Stimulated activated naive B cell treated with anti-CD40 and anti-IgM and Interleukin-4, amounts not matched to agents 10 μg/mL and 1 μg/mL and 100 μg/mL, for 72 hours (primary cell): ENCODE data around the gene EIF4G2.
"Not testable (repeated sequence)": the region's sequence is repeated elsewhere in the genome, so short reads cannot be mapped to it uniquely, and the experiment has no call there.

Source experiments
- ATAC-seq, 2 donors: fragments of 150-1000 bp; cut with Tn5 transposase; replicated peaks; 2 replicates each; pipeline ENCODE4 v1.10.0; 2021; ENCODE audit warnings: moderate library complexity in 1 of 2
- DNase-seq: peaks from one replicate; pipeline ENCODE4 v3.0.0; 2021
- H3K27ac Mint-ChIP-seq: one replicate; pipeline ENCODE4 v1.8.0; 2022; ENCODE audit warnings: mild to moderate bottlenecking, mixed read lengths
- H3K27me3 Mint-ChIP-seq, 2 donors: one replicate each; pipeline ENCODE4 v1.8.0; 2022; ENCODE audit warnings: mixed read lengths in 2 of 2
- H3K36me3 Mint-ChIP-seq, 2 donors: one replicate each; pipeline ENCODE4 v1.8.0; 2022; ENCODE audit warnings: mixed read lengths in 2 of 2, mild to moderate bottlenecking in 1 of 2
- H3K4me1 Mint-ChIP-seq, 2 donors: one replicate each; pipeline ENCODE4 v1.8.0; 2022; ENCODE audit warnings: mixed read lengths in 2 of 2, mild to moderate bottlenecking in 1 of 2
- H3K4me3 Mint-ChIP-seq, 2 donors: one replicate each; pipeline ENCODE4 v1.8.0; 2022; ENCODE audit warnings: mild to moderate bottlenecking in 2 of 2, mixed read lengths in 2 of 2, moderate library complexity in 1 of 2
- H3K9me3 Mint-ChIP-seq, 2 donors: one replicate each; pipeline ENCODE4 v1.8.0; 2022; ENCODE audit warnings: mixed read lengths in 2 of 2, mild to moderate bottlenecking in 1 of 2

The EIF4G2 gene

DNA sequence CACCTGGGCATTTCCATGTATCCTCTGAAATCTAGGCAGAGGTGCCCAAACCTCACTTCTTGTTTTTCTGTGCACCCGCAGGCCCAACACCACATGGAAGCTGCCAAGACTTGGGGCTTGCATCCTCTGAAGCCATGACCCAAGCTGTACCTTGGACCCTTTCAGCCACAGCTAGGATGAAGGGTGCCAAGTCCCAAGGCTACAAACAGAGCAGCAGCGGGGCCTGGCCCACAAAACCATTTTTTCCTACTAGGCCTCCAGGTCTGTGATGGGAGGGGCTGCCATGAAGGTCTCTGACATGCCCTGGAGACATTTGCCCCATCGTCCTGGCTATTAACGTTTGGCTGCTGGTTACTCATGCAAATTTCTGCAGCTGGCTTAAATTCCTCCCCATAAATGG is 20.4 kb upstream of the EIF4G2 start:
- Mint-ChIP-seq H3K9me3 (no peaks in the 10 kb centered on the region), H3K4me1 (peaks cover 11 to 17% of the 10 kb centered on the region in 2 donors), H3K36me3 (peaks cover 4 to 9% of the 10 kb centered on the region in 2 donors), H3K4me3 (no peak overlapping the region), H3K27me3 (no peaks in the 10 kb centered on the region), H3K27ac (peak overlapping the region; percentile 20)
- ATAC-seq = no peak
- DNase-seq = no peak

DNA sequence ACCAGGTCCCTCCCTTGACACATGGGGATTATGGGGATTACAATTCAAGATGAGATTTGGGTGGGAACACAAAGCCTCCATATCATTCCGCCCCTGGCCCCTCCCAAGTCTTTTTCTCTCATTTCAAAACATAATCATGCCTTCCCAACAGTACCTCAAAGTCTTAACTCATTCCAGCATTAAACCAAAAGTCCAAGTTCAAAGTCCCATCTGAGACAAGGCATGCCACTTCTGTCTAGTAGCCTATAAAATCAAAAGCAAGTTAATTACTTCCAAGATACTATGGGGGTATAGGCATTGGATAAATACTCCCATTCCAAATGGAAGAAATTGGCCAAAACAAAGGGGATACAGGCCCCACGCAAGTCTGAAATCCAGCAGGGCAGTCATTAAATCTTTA is 19.7 kb upstream of the EIF4G2 start:
- H3K9me3 Mint-ChIP-seq = no peaks in the 10 kb centered on the region
- H3K36me3 Mint-ChIP-seq = peaks cover 4 to 9% of the 10 kb centered on the region in 2 donors
- H3K4me1 Mint-ChIP-seq = peaks cover 15 to 24% of the 10 kb centered on the region in 2 donors
- no peak overlapping the region for H3K27ac Mint-ChIP-seq
- no peak for ATAC-seq
- H3K27me3 Mint-ChIP-seq = no peaks in the 10 kb centered on the region
- DNase-seq = no peak
- no peak overlapping the region for H3K4me3 Mint-ChIP-seq

DNA sequence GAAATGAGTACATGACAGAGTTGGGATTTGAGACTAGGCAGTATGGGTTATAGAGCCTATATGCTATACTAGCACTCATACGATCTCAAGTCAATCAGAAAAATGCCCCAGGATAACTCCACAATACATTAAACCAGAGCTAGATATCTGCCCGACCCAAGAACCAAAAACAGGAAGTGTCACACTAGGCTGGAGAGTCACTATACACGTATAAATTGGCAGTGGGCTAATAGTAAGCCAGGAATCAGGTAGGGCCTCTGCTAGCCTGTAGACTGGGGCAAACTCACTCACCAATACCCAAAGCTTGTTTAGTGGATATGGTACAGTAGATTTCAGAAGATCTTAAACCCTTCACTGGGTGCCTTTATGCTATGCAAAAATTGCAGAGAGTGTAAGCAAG is 16.2 kb upstream of the EIF4G2 start:
- Mint-ChIP-seq H3K27me3 (no peaks in the 10 kb centered on the region), H3K9me3 (no peaks in the 10 kb centered on the region), H3K4me1 (peaks cover 20 to 29% of the 10 kb centered on the region in 2 donors), H3K27ac (peak overlapping the region; percentile 61), H3K36me3 (peaks cover 3 to 19% of the 10 kb centered on the region in 2 donors), H3K4me3 (peak overlapping the region; percentile 25 to 73)
- ATAC-seq (peak; percentile 96 to 97), DNase-seq (peak; percentile 6)

DNA sequence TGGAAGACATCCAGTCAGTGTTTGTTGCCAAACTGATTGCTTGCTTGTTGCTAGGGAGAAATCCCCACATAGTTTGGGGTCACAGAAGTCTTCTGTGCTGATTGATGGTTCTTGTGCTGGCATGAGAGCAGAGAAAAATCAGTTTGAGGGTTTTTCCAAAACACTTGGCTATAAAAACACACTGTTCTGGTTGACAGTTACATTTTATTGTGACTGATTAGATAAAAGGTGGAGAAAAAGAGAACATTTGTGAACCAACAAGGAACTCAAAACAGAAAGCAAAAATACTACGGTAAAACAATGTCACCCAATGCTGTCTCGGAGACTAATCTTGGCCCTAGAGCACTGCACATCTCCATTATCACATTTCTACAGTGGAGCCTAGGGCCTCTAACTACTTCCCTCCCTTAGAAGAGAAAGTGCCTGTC is 14.4 kb upstream of the EIF4G2 start:
- Mint-ChIP-seq H3K4me1 (peaks cover 20 to 29% of the 10 kb centered on the region in 2 donors), H3K9me3 (no peaks in the 10 kb centered on the region), H3K4me3 (peak overlapping the region; percentile 13 to 60), H3K27me3 (no peaks in the 10 kb centered on the region), H3K27ac (peak overlapping the region; percentile 72), H3K36me3 (peaks cover under 1 to 18% of the 10 kb centered on the region in 2 donors)
- ATAC-seq (no peak), DNase-seq (no peak)

DNA sequence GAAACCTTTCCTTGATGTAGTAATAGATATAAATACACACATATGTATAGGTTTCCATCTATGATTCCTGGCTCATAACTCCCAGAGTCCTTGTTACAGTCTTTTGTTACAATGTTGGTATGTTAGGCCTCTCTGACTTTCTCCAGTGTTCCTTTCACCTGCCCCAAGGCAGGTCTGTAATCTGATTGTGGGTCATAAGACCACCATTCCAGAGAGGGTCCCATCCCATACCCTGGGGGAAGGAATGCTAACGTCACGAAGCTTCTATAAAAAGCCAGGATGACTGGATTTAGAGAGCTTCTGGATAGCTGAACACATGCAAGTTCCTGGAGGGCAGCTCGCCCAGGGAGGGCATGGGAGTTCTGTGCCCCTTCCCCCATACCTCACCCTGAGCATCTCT is 13.8 kb upstream of the EIF4G2 start:
- not testable (repeated sequence) for ATAC-seq, DNase-seq, H3K27me3 Mint-ChIP-seq, H3K9me3 Mint-ChIP-seq, H3K27ac Mint-ChIP-seq, H3K4me3 Mint-ChIP-seq
- Mint-ChIP-seq H3K36me3 (peaks cover 0 to 18% of the 10 kb centered on the region in 2 donors), H3K4me1 (peaks cover 20 to 29% of the 10 kb centered on the region in 2 donors)

DNA sequence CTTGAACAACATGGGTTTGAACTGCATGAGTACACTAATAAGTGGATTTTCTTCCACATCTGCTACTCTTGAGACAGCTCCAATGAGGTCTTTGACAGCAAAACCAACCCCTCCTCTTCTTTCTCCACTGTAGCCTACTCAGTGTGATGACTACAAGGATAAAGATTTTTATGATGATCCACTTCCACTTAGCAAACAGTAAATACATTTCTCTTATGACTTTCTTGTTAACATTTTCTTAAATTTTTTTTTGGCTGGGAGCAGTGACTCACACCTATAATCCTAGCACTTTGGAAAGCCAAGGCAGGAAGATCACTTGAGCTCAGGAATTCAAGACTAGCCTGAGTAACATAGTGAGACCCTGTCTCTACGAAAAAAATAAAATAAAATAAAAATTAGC is 9.9 kb upstream of the EIF4G2 start:
- ATAC-seq (no peak), DNase-seq (no peak)
- Mint-ChIP-seq H3K36me3 (peaks cover 0 to 14% of the 10 kb centered on the region in 2 donors), H3K4me1 (peaks cover 7 to 18% of the 10 kb centered on the region in 2 donors), H3K27ac (no peak overlapping the region), H3K27me3 (no peaks in the 10 kb centered on the region), H3K9me3 (no peaks in the 10 kb centered on the region), H3K4me3 (no peak overlapping the region)

DNA sequence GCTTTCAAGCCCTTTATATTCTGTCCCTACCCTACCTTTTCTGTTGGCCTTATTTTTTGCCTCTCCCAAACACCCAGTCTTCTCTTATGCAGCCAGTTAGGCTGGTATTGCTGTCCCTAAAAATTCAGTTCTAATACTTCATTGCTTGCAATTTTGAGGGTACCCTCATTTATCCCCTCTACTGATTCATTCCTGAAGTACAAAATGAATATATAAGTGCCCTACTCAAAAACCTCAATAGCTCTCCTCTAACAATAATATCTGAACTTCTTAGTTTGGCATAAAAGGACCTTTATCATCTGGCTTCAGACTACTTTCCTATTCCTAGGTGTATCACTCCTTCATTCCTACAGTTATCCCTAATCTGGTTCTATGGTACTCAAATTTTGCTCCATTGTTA is 5.2 kb upstream of the EIF4G2 start:
- ATAC-seq = no peak
- Mint-ChIP-seq H3K27me3 (no peaks in the 10 kb centered on the region), H3K9me3 (no peaks in the 10 kb centered on the region), H3K36me3 (peaks cover 0 to 5% of the 10 kb centered on the region in 2 donors), H3K4me1 (peaks cover 9 to 23% of the 10 kb centered on the region in 2 donors), H3K27ac (no peak overlapping the region), H3K4me3 (no peak overlapping the region)
- DNase-seq = no peak

DNA sequence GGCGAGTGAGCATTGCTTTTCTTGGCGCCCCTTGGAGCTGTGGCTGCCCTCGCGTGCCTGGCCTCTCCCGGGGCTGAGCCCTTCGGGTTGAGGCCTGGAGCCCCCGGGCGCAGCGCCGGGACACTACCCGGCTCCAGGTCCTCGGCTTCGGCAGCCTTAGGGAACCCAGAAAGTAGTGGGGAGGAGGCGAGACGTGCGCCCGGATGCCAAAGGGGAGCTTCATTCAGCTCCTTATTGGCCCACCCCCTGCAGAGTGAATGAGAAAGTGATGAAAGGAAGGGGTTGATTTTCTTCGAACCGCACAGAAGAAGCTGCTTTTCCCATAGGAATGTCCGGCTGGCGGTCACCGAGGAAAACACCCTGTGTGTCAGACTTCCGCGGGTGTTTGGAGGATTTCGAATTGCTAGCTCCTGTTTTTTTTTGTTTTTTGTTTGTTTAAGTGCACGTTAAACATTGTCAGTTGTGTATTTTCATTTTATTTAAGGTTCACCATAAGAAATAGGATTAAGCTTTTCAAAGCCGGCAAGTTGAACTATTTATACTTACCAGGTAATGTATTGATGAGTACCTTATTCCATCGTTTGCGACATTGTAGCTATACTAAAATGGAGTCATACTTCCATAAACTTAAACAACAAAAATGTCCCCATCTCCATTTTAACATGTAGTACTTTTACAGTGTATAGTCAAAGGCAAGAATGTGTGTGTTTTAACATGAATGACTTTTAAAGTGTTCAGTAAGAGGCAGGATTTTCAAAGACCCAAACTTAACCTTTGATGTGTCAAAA is 841 bp upstream of the EIF4G2 start:
- no peak for DNase-seq
- ATAC-seq = peak; percentile 22 to 30
- H3K27me3 Mint-ChIP-seq = no peaks in the 10 kb centered on the region
- peaks cover 21 to 47% of the 10 kb centered on the region in 2 donors for H3K4me1 Mint-ChIP-seq
- peak overlapping the region; percentile 99 for H3K27ac Mint-ChIP-seq
- H3K4me3 Mint-ChIP-seq = peak overlapping the region; percentile 95 to 98
- H3K36me3 Mint-ChIP-seq = peaks cover 24 to 42% of the 10 kb centered on the region in 2 donors
- no peaks in the 10 kb centered on the region for H3K9me3 Mint-ChIP-seq

DNA sequence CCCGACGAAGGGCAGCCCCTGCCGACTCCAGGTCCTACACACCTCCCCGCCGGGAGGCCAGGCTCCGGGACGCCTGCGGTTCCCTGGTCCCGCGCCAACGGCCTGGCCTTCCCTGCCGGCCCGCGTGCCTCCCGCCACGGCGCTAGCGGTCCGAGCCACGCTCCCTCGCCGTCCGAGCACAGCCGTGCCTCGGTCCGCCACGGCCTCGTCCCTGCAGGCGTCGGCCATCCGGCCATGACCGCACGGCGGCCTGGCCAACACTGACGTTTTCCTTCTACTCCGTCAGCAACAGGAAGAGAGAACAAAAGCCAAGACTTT is 532 bp downstream of the EIF4G2 start:
- ATAC-seq (peak in 1 of 2 donors; percentile 0), DNase-seq (no peak)
- peak overlapping the region; percentile 99 for H3K27ac Mint-ChIP-seq
- no peaks in the 10 kb centered on the region for H3K9me3 Mint-ChIP-seq
- no peaks in the 10 kb centered on the region for H3K27me3 Mint-ChIP-seq
- H3K4me3 Mint-ChIP-seq = peak overlapping the region; percentile 95 to 98
- H3K4me1 Mint-ChIP-seq = peaks cover 25 to 47% of the 10 kb centered on the region in 2 donors
- peaks cover 35 to 54% of the 10 kb centered on the region in 2 donors for H3K36me3 Mint-ChIP-seq

DNA sequence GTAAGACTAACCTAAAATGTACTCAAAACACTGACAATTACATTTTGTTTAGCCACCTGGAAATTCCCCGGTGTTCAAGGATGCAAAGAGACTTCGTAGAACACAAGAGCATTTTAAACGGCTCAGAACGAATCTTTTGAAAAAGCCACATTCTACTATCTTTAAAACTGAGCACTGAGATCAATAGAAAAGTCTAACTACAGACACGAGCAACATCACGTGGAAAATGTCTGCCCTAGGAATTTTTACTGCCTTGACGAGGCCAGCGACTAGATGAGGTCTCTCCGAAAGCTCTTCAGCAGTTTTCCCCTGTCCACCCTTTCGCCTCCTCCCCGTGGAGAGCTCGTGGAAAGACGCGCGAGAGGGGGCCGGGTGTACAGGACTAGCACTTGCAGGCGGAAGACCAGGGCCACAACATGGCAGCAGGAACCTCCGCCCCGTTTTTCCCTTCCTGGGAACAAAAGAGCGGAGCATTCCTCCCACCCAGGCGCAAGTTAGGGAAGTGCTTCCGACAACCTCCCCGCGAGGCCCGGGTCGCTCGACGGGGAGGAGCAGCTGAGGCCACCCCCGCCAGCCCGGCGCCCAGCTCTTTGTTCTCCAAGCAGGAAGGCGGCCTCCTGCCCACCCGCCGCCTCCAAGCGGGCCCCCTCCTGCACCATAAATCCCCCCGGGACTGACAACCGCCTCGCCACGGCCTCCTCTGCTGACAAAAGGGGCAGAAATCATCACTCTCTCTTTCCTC is 1.1 kb downstream of the EIF4G2 start:
- peak overlapping the region; percentile 99 for H3K27ac Mint-ChIP-seq
- no peaks in the 10 kb centered on the region for H3K9me3 Mint-ChIP-seq
- peak; percentile 39 for DNase-seq
- peaks cover 36 to 54% of the 10 kb centered on the region in 2 donors for H3K36me3 Mint-ChIP-seq
- peaks cover 25 to 47% of the 10 kb centered on the region in 2 donors for H3K4me1 Mint-ChIP-seq
- H3K4me3 Mint-ChIP-seq = peak overlapping the region; percentile 95 to 98
- H3K27me3 Mint-ChIP-seq = no peaks in the 10 kb centered on the region
- peak; percentile 1 to 5 for ATAC-seq

DNA sequence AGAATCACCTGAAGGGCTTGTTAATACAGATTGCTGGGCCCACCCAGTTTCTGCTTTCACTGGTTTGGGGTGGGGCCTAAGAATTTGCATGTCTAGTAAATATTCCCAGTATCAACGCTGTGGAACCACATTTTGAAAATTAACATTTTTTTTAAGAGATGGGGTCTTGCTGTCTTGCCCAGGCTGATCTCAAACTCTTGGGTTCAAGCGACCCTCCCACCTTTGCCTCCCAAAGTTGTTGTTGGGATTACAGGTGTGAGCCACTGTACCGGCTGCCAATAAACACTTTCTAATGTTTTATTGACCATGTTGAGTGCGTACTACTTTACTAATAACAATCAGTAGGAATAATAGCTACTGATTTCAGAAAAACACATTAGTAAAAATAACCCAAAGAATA is 2.5 kb downstream of the EIF4G2 start:
- Mint-ChIP-seq H3K27ac (no peak overlapping the region), H3K9me3 (no peaks in the 10 kb centered on the region), H3K4me1 (peaks cover 26 to 47% of the 10 kb centered on the region in 2 donors), H3K27me3 (no peaks in the 10 kb centered on the region), H3K4me3 (peak overlapping the region in 1 of 2 donors; percentile 98), H3K36me3 (peaks cover 41 to 55% of the 10 kb centered on the region in 2 donors)
- ATAC-seq (no peak), DNase-seq (no peak)

DNA sequence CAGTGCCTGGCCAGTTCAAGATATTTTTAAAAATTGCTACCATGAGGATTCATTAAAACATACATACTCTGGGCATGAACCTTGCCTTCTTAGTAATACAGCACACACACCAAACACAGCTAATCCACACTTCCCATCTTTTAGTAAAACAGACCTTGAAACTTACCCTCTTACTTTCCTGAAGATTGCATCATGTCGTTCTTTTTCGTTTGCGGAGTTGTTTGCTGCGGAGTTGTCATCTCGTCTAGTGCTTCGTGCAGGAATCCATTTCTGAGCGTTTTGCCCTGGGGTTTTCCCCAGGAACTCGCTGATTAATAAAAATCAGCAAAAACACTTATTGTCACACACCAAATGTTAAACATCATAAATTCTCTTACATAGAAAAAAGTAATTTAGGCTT is 3.0 kb downstream of the EIF4G2 start:
- peaks cover 26 to 47% of the 10 kb centered on the region in 2 donors for H3K4me1 Mint-ChIP-seq
- peak overlapping the region; percentile 14 for H3K27ac Mint-ChIP-seq
- no peaks in the 10 kb centered on the region for H3K9me3 Mint-ChIP-seq
- peaks cover 42 to 58% of the 10 kb centered on the region in 2 donors for H3K36me3 Mint-ChIP-seq
- H3K27me3 Mint-ChIP-seq = no peaks in the 10 kb centered on the region
- peak overlapping the region; percentile 19 to 46 for H3K4me3 Mint-ChIP-seq
- DNase-seq = no peak
- ATAC-seq = no peak

DNA sequence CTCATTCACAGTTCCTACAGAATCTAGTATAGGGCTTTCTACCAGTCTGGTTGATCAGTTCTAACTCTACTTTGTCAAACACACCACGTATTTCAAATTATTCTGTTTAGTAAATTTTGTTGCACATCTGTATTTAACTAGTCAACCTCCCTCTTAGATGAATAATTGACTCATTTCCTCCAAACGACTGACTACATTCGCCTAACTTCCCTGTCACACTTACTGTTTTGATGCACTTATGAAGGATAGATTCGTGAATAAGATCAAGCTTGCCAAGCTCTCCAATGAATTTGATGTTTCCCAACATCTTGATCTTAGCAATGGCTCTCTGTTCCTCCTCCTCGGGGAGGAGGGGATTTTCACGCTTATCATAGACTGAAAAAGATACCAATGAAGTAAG is 5.0 kb downstream of the EIF4G2 start:
- DNase-seq (no peak), ATAC-seq (no peak)
- H3K4me1 Mint-ChIP-seq = peaks cover 20 to 35% of the 10 kb centered on the region in 2 donors
- H3K4me3 Mint-ChIP-seq = no peak overlapping the region
- H3K9me3 Mint-ChIP-seq = no peaks in the 10 kb centered on the region
- H3K36me3 Mint-ChIP-seq = peaks cover 57 to 68% of the 10 kb centered on the region in 2 donors
- no peaks in the 10 kb centered on the region for H3K27me3 Mint-ChIP-seq
- peak overlapping the region; percentile 56 for H3K27ac Mint-ChIP-seq

DNA sequence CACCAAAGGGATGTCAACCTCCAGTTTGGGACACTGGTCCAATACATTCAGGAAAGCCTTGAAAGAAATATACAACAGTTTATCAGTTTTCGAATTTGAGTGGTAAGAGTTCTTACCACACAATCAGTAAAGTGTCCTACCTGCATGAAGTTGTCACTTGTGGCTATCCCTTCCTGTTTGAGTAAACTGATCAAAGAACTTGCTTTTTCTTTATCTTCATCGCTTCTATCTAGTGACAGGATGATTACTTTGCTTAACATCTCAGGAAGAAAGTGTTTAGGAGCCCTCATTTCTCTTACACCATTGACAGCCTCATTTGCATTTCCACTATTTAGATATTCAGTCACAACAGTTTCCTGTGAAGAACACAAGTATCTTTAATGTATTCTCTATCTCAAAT is 8.4 kb downstream of the EIF4G2 start:
- Mint-ChIP-seq H3K27me3 (no peaks in the 10 kb centered on the region), H3K9me3 (no peaks in the 10 kb centered on the region), H3K36me3 (peaks cover 44 to 56% of the 10 kb centered on the region in 2 donors), H3K4me1 (peaks cover 14 to 17% of the 10 kb centered on the region in 2 donors), H3K27ac (peak overlapping the region; percentile 31), H3K4me3 (no peak overlapping the region)
- ATAC-seq (no peak), DNase-seq (no peak)
